ENCODE results near the gene HNRNPAB. TPM values are rescaled to one million over a fixed set of nuclear protein-coding genes. Genes with fewer than 3 reads are reported as not detected.

HNRNPAB gene
- total RNA-seq (100 to 1,000 TPM in 4 of 7 donors, 10 to 100 TPM in 3; 55.9 to 136 (median 113) TPM), polyA plus RNA-seq (100 to 1,000 TPM in 2 of 3 donors, 10 to 100 TPM in 1; 88.2 to 144 (median 120) TPM)
- long read RNA-seq, donor 1, transcript HNRNPAB-204 (7 exons, 1,785 nt) = minor isoform, 7 of 112 reads
- long read RNA-seq, donor 1, transcript HNRNPAB-202 (8 exons, 1,796 nt) = major isoform, 11 of 112 reads
- long read RNA-seq, donor 1, transcript HNRNPAB-201 (7 exons, 1,602 nt) = minor isoform, 9 of 112 reads
- long read RNA-seq, donor 1, partial matches to known transcripts = 80 of 112 reads
- long read RNA-seq, donor 1, other reads (novel, unspliced or antisense) = 0 of 112 reads
- long read RNA-seq, donor 2, transcript HNRNPAB-202 (8 exons, 1,796 nt) = minor isoform, 5 of 36 reads
- long read RNA-seq, donor 2, transcript HNRNPAB-201 (7 exons, 1,602 nt) = major isoform, 7 of 36 reads
- long read RNA-seq, donor 2, partial matches to known transcripts = 18 of 36 reads
- long read RNA-seq, donor 2, other reads (novel, unspliced or antisense) = 0 of 36 reads

GRCh38 chr5:178204182-178204934 is at the start of gene HNRNPAB:
HNRNPAB (plus strand) TSS chr5:178204533; CDS start chr5:178204838, 305 bp downstream.
- peak within 1 kb of the TSS; percentile 80 to 97 (median 94) for H3K27ac ChIP-seq
- 0% methylated on average over 18 to 96 of the region's 96 CpGs for WGBS, 5 donors
- no peaks in the 10 kb centered on the region for H3K27me3 ChIP-seq (replicated peaks in 1 of 7)
- H3K4me1 ChIP-seq = peaks cover 15 to 70% (median 53%) of the 10 kb centered on the region in 6 donors
- intact Hi-C loops (cut with DNase I; ENCODE audit: low total_unique reads) = no loop called here
- peaks cover 0 to 36% (median 30%) of the 10 kb centered on the region in 6 donors for H3K36me3 ChIP-seq
- peak within 1 kb of the TSS; percentile 89 to 100 (median 96) for H3K4me3 ChIP-seq
- no peaks in the 10 kb centered on the region for H3K9me3 ChIP-seq
- DNase-seq = peak; percentile 95
- peak; percentile 100 for TF ChIP-seq POLR2AphosphoS5 (IDR thresholded peaks at IDR 0.05)
- TF ChIP-seq, protein P1, sequence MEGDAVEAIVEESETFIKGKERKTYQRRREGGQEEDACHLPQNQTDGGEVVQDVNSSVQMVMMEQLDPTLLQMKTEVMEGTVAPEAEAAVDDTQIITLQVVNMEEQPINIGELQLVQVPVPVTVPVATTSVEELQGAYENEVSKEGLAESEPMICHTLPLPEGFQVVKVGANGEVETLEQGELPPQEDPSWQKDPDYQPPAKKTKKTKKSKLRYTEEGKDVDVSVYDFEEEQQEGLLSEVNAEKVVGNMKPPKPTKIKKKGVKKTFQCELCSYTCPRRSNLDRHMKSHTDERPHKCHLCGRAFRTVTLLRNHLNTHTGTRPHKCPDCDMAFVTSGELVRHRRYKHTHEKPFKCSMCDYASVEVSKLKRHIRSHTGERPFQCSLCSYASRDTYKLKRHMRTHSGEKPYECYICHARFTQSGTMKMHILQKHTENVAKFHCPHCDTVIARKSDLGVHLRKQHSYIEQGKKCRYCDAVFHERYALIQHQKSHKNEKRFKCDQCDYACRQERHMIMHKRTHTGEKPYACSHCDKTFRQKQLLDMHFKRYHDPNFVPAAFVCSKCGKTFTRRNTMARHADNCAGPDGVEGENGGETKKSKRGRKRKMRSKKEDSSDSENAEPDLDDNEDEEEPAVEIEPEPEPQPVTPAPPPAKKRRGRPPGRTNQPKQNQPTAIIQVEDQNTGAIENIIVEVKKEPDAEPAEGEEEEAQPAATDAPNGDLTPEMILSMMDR (IDR thresholded peaks at IDR 0.05 in 8 of 11, conservative IDR thresholded peaks at IDR 0.05 in 3 of 11) = peak in 3 of 11 experiments; percentile 10 to 43 (median 35)
- peak; percentile 94 to 99 (median 99) for TF ChIP-seq POLR2A (IDR thresholded peaks at IDR 0.05)

GRCh38 chr5:178155065-178155464 is 49.3 kb upstream of the HNRNPAB start:
- DNase-seq = no peak
- Histone ChIP-seq H3K27ac (no peak overlapping the region), H3K36me3 (peaks cover 0 to 16% (median 10%) of the 10 kb centered on the region in 6 donors), H3K4me1 (peaks cover 9 to 43% (median 26%) of the 10 kb centered on the region in 6 donors), H3K9me3 (no peaks in the 10 kb centered on the region), H3K4me3 (no peak overlapping the region), H3K27me3 (replicated peaks in 1 of 7) (no peaks in the 10 kb centered on the region)
- intact Hi-C loops (cut with DNase I; ENCODE audit: low total_unique reads) = no loop called here
- TF ChIP-seq, protein P1 (IDR thresholded peaks at IDR 0.05 in 8 of 11, conservative IDR thresholded peaks at IDR 0.05 in 3 of 11) = no peak
- TF ChIP-seq POLR2AphosphoS5 (IDR thresholded peaks at IDR 0.05) (no peak), POLR2A (IDR thresholded peaks at IDR 0.05) (no peak)
- 71 to 83% (median 77%) methylated on average over 8 of the region's 8 CpGs for WGBS, 5 donors

DNA sequence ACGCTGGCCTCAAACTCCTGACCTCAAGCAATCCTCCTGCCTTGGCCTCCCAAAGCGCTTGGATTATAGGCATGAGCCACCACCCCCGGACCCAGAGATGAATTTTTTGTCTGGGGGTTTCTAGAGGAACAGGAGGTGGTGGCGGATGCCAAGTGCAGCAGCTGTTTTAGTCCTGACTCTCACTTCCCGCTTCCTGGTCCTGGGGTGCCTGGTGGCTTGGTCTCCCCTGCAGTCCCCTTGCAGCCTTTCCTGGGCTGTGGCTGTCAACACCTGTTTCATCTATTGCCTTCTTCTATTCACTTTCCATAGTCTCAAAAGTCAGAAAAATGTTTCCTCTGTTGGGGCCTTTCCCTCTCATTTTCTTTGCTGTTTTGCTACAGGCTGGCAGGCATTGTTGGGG is 44.2 kb upstream of the HNRNPAB start:
- intact Hi-C loops (cut with DNase I; ENCODE audit: low total_unique reads) = loop anchor here (5.0 kb wide), 1 partner anchor 83 kb away; no protein-coding TSS in a partner anchor
- WGBS, 5 donors = 68 to 86% (median 80%) methylated on average over 5 of the region's 5 CpGs

More for the DNA sequence above, 44.2 kb upstream of the HNRNPAB start:
- Histone ChIP-seq H3K27me3 (replicated peaks in 1 of 7) (peaks cover 0 to 30% (median 6%) of the 10 kb centered on the region in 7 donors), H3K4me1 (peaks cover 0 to 12% (median 9%) of the 10 kb centered on the region in 6 donors), H3K4me3 (no peak overlapping the region), H3K27ac (no peak overlapping the region), H3K36me3 (no peaks in the 10 kb centered on the region), H3K9me3 (no peaks in the 10 kb centered on the region)
- DNase-seq = no peak
- TF ChIP-seq POLR2AphosphoS5 (IDR thresholded peaks at IDR 0.05) = no peak
- no peak for TF ChIP-seq POLR2A (IDR thresholded peaks at IDR 0.05)
- TF ChIP-seq, protein P1 (IDR thresholded peaks at IDR 0.05 in 8 of 11, conservative IDR thresholded peaks at IDR 0.05 in 3 of 11) = no peak
